Colon (tissue), 2 donors: ENCODE results near the gene KRTAP5-11.
"Not testable (repeated sequence)": the region's sequence is repeated elsewhere in the genome, so short reads cannot be mapped to it uniquely, and the experiment has no call there.

Experiments used
- FAIRE-seq: peaks from 2 replicates; lab custom pipeline; 2012; peaks lifted over from hg19 to GRCh38; lab: Jason Lieb, UNC
- donor health status: control.
- donor health status: control.

The KRTAP5-11 gene

DNA sequence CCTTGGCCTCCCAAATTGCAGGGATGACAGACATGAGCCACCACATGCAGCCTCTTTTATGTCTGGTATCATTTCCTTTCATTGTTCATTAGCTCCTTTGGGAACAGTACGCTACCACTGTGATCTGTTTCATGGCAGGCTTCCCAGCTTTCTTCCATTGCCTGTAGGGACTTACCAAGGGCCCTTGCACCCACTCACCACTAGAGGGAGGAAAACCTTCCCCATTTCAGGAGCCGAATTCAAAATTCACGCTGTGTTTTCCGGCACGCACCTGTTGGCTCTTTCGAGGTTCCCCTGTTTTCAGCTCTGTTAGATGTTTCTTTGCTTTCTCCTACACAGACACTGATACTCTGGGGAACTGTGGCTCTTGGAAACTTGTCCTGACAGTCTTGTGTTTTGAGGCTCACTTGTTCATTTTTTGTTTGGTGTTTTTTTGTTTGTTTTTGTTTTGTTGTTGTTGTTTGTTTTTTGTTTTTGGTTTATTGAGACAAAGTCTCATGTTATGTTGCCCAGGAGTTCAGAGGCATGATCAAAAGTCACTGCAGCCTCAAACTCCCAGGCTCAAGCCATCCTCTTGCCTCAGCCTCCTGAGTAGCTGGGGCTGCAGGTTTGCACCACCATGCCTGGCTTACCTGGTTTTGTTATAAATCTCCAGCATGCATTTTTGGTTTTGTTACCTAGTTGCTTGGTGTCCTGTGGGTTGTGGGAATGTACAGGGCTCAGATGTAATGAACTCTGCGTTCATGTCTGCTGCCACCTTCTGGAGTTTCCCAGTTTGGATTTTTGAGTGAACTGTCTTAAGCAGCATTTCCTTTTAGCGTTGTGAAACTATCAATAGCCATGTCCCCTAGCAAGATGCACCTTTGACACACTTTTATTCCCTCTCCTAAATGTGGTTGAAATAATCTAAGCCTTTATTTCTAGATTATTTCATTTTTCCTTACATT is 2.3 kb downstream of the KRTAP5-11 start:
- no peak for FAIRE-seq

DNA sequence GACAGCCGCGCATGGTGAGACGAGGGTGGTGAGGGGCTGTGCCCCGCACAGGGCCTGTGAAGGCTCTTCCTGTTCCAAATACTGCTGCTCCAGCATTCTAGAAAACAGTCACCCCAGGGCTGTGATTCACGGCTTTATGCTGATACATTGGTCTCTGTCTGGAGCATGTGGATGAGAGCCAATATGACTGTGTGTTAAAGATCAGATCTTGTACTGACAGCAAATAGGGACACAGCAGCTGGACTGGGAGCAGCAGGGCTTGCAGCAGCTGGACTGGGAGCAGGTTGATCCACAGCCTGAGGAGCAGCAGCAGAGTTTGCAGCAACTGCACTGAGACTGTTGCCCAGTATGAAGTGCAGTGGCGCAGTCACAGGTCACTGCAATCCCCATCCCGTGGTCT is 3.2 kb downstream of the KRTAP5-11 start:
- FAIRE-seq = not testable (repeated sequence)

DNA sequence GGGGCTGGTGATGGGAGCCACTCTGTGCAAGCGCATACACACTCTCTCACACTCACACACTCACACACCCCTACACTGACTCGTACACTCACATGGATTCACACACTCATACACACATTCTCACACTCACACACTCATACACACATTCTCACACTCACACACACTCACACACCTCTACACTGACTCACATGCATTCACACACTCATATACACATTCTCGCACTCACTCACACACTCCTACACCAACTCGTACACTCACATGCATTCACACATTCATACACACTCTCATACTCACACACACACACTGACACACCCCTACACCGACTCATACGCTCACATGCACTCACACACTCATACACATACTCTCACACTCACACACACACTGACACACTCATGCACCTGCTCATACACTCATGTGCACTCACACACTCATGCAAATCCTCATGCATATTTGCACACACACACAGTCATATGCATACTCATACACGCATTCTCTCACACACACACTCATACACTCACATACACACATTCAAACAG is 5.1 kb downstream of the KRTAP5-11 start:
- FAIRE-seq = no peak

DNA sequence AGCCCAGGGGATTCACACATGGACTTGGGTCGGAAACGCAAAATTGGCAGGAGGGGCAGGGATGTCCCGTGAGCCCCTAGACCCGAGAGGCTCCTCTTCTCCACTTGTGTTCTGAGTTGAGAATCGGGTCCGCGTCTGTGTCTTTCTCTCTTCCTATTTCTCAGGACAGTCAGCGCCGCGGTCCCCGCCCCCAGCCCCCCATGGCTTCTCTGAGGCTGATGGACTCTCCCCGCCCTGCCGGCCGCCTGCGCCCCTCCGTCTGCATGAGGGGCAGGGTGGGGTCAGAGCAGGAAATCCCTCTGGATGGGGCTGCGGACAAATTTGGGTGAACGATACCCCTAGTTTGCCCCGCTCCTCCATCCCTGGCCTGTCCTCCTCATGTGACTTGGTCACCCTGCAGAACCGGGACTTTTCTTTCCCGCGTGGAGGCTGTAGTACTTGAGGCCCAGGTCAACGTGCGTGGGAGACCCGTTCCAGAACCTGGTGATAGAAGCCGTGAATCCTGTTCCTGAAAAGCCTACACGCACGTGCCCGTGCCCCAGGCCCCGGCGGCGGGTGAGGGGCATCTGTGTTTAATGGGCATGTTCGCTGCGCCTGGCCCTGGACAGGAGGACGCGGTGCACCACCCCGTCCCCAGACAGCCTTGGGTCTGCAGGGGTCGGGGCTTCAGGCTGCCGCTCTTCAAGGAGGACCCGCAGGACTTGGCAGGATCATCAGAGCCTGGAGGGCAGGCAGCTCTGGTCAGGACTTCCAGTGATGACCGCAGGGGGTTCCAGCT is 5.8 kb downstream of the KRTAP5-11 start:
- FAIRE-seq = not testable (repeated sequence)

- no peak for FAIRE-seq
Observed at GRCh38 chr11:71575723-71576424, 6.8 kb downstream of the KRTAP5-11 start.

GRCh38 chr11:71574418-71574817 is 8.3 kb downstream of the KRTAP5-11 start:
- no peak for FAIRE-seq

- FAIRE-seq = no peak
Observed at GRCh38 chr11:71572811-71573210, 9.9 kb downstream of the KRTAP5-11 start.

- not testable (repeated sequence) for FAIRE-seq
Observed at GRCh38 chr11:71571101-71571850, 11.4 kb downstream of the KRTAP5-11 start.

- no peak for FAIRE-seq
Observed at GRCh38 chr11:71568704-71569349, 13.8 kb downstream of the KRTAP5-11 start.

GRCh38 chr11:71567633-71568032 is 15.0 kb downstream of the KRTAP5-11 start:
- not testable (repeated sequence) for FAIRE-seq

GRCh38 chr11:71566626-71567599 is 15.8 kb downstream of the KRTAP5-11 start:
- not testable (repeated sequence) for FAIRE-seq

GRCh38 chr11:71566081-71566620 is 16.5 kb downstream of the KRTAP5-11 start:
- no peak for FAIRE-seq

- no peak for FAIRE-seq
Observed at GRCh38 chr11:71565263-71565662, 17.4 kb downstream of the KRTAP5-11 start, which contains the start of gene KRTAP5-10. TSS of gene KRTAP5-10 (plus strand) at chr11:71565563. CDS start at chr11:71565588, 25 bp downstream.

GRCh38 chr11:71564430-71564829 is 18.2 kb downstream of the KRTAP5-11 start:
- no peak for FAIRE-seq

DNA sequence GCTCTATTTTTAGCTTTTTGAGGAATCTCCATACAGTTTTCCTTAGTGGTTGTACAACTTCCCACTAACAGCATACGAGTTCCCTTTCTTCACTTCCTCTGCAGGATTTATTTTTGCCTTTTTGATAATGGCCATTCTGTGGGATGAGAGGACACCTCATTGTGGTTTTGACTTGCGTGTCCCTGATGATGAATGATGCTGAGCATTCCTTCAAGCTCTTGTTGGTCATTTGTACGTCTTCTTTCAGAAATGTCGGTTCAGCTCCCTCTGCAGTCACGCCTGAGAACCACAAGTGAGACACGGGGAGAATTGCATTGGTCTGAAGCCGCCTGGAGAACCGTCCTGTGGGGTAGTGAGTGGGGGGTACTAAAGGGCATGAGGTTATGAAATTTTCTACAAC is 19.3 kb downstream of the KRTAP5-11 start:
- no peak for FAIRE-seq

GRCh38 chr11:71562120-71562519 is 20.6 kb downstream of the KRTAP5-11 start:
- no peak for FAIRE-seq

- FAIRE-seq = no peak
Observed at GRCh38 chr11:71558996-71559395, 23.7 kb downstream of the KRTAP5-11 start.

GRCh38 chr11:71557257-71557656 is 25.4 kb downstream of the KRTAP5-11 start:
- FAIRE-seq = no peak

- FAIRE-seq = no peak
Observed at GRCh38 chr11:71556018-71556417, 26.7 kb downstream of the KRTAP5-11 start.
